Measurements from ENCODE around the gene NCAPD2.
"Not testable (repeated sequence)": the region's sequence is repeated elsewhere in the genome, so short reads cannot be mapped to it uniquely, and the experiment has no call there.

The NCAPD2 gene

DNA sequence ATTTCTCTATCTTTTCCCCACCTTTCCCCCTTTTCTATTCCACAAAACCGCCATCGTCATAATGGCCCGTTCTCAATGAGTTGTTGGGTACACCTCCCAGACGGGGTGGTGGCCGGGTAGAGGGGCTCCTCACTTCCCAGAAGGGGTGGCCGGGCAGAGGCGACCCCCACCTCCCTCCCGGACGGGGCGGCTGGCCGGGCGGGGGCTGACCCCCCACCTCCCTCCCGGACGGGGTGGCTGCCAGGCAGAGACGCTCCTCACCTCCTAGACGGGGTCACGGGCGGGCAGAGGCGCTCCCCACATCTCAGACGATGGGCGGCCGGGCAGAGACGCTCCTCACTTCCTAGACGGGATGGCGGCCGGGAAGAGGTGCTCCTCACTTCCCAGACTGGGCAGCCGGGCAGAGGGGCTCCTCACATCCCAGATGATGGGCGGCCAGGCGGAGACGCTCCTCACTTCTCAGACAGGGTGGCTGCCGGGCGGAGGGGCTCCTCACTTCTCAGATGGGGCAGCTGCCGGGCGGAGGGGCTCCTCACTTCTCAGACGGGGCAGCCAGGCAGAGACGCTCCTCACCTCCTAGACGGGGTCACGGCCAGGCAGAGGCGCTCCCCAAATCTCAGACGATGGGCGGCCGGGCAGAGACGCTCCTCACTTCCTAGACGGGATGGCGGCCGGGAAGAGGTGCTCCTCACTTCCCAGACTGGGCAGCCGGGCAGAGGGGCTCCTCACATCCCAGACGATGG lies 18.5 kb upstream of the NCAPD2 start:
- H3K4me3 ChIP-seq (replicated peaks; ENCODE audit: insufficient read depth, low read length); H3K27me3 ChIP-seq (ENCODE audit: insufficient read depth, poor library complexity, severe bottlenecking); H3K27ac ChIP-seq (replicated peaks); DNase-seq (ENCODE audit: low read depth in 1 of 2, low spot score in 1 of 2): not testable (repeated sequence)

DNA sequence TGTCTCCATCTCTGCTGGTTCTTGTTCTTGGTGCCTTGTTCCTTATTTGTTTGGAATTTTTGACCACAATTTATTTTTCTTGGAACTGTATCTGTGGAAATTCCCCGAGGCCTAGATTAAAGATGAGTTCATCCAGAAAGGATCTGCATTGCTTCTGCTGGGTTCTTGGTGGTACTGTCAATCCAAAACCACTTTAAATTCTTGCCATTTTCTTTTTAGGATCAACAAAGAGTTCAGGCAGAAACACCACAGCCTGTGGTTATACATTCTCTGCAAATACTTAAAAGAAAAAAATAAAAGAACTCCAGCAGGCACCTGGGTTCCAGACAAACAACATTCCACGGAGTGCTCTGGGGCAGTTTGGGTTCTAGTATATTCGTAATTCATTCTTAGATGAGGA lies 17.4 kb upstream of the NCAPD2 start:
- H3K27me3 ChIP-seq (ENCODE audit: insufficient read depth, poor library complexity, severe bottlenecking), result no peaks in the 10 kb centered on the region
- no peak overlapping the region for H3K4me3 ChIP-seq (replicated peaks; ENCODE audit: insufficient read depth, low read length)
- no peak for DNase-seq (ENCODE audit: low read depth in 1 of 2, low spot score in 1 of 2)
- H3K27ac ChIP-seq (replicated peaks), result no peak overlapping the region
- TF ChIP-seq, protein P1, sequence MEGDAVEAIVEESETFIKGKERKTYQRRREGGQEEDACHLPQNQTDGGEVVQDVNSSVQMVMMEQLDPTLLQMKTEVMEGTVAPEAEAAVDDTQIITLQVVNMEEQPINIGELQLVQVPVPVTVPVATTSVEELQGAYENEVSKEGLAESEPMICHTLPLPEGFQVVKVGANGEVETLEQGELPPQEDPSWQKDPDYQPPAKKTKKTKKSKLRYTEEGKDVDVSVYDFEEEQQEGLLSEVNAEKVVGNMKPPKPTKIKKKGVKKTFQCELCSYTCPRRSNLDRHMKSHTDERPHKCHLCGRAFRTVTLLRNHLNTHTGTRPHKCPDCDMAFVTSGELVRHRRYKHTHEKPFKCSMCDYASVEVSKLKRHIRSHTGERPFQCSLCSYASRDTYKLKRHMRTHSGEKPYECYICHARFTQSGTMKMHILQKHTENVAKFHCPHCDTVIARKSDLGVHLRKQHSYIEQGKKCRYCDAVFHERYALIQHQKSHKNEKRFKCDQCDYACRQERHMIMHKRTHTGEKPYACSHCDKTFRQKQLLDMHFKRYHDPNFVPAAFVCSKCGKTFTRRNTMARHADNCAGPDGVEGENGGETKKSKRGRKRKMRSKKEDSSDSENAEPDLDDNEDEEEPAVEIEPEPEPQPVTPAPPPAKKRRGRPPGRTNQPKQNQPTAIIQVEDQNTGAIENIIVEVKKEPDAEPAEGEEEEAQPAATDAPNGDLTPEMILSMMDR (IDR thresholded peaks at IDR 0.05; ENCODE audit: insufficient read depth, low read length), result no peak
- TF ChIP-seq SPI1 (IDR thresholded peaks at IDR 0.05; ENCODE audit: borderline replicate concordance, low read depth) (no peak), POLR2AphosphoS5 (IDR thresholded peaks at IDR 0.05; ENCODE audit: low read depth) (no peak), GABPA (IDR thresholded peaks at IDR 0.05; ENCODE audit: low read depth) (no peak)
- TF ChIP-seq, protein P2, sequence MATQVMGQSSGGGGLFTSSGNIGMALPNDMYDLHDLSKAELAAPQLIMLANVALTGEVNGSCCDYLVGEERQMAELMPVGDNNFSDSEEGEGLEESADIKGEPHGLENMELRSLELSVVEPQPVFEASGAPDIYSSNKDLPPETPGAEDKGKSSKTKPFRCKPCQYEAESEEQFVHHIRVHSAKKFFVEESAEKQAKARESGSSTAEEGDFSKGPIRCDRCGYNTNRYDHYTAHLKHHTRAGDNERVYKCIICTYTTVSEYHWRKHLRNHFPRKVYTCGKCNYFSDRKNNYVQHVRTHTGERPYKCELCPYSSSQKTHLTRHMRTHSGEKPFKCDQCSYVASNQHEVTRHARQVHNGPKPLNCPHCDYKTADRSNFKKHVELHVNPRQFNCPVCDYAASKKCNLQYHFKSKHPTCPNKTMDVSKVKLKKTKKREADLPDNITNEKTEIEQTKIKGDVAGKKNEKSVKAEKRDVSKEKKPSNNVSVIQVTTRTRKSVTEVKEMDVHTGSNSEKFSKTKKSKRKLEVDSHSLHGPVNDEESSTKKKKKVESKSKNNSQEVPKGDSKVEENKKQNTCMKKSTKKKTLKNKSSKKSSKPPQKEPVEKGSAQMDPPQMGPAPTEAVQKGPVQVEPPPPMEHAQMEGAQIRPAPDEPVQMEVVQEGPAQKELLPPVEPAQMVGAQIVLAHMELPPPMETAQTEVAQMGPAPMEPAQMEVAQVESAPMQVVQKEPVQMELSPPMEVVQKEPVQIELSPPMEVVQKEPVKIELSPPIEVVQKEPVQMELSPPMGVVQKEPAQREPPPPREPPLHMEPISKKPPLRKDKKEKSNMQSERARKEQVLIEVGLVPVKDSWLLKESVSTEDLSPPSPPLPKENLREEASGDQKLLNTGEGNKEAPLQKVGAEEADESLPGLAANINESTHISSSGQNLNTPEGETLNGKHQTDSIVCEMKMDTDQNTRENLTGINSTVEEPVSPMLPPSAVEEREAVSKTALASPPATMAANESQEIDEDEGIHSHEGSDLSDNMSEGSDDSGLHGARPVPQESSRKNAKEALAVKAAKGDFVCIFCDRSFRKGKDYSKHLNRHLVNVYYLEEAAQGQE (IDR thresholded peaks at IDR 0.05; ENCODE audit: insufficient replicate concordance, low read depth), result no peak

DNA sequence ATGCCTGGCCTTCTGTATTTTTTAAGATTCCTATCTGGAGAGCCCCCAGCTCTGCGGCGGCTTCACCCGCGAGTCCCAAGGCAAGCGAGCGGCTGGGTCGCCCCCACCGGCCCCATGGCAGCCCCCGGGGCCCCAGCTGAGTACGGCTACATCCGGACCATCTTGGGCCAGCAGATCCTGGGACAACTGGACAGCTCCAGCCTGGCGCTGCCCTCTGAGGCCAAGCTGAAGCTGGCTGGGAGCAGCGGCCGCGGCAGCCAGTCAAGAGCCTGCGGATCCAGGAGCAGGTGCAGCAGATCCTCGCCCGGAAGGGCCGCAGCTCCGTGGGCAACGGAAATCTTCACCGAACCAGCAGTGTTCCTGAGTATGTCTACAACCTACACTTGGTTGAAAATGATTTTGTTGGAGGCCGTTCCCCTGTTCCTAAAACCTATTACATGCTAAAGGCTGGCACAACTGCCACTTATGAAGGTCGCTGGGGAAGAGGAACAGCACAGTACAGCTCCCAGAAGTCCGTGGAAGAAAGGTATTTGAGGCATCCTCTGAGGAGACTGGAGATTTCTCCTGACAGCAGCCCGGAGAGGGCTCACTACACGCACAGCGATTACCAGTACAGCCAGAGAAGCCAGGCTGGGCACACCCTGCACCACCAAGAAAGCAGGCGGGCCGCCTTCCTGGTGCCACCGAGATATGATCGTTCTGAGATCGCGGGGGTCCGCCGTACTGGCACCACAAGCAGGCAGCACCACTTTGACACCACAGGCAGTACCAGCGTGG lies 16.1 kb upstream of the NCAPD2 start:
- H3K4me3 ChIP-seq (replicated peaks; ENCODE audit: insufficient read depth, low read length); DNase-seq (ENCODE audit: low read depth in 1 of 2, low spot score in 1 of 2); H3K27me3 ChIP-seq (ENCODE audit: insufficient read depth, poor library complexity, severe bottlenecking); H3K27ac ChIP-seq (replicated peaks): not testable (repeated sequence)

DNA sequence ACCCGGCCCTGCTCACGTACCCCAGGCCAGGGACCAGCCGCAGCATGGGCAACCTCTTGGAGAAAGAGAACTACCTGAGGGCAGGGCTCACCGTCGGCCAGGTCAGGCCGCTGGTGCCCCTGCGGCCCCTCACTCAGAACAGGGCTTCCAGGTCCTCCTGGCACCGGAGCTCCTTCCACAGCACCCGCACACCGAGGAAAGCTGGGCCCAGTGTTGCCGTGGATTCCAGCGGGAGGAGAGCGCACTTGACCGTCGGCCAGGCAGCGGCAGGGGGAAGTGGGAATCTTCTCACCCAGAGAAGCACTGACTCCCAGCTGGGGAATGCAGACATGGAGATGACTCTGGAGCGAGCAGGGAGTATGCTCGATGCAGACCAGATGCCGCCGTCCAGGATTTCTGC lies 15.5 kb upstream of the NCAPD2 start:
- Histone ChIP-seq H3K4me3 (replicated peaks; ENCODE audit: insufficient read depth, low read length) (no peak overlapping the region), H3K27ac (replicated peaks) (no peak overlapping the region), H3K27me3 (ENCODE audit: insufficient read depth, poor library complexity, severe bottlenecking) (no peaks in the 10 kb centered on the region)
- DNase-seq (ENCODE audit: low read depth in 1 of 2, low spot score in 1 of 2), result no peak
- no peak for TF ChIP-seq GABPA (IDR thresholded peaks at IDR 0.05; ENCODE audit: low read depth)
- no peak for TF ChIP-seq SPI1 (IDR thresholded peaks at IDR 0.05; ENCODE audit: borderline replicate concordance, low read depth)
- TF ChIP-seq, protein P2 (IDR thresholded peaks at IDR 0.05; ENCODE audit: insufficient replicate concordance, low read depth), result no peak
- TF ChIP-seq, protein P1 (IDR thresholded peaks at IDR 0.05; ENCODE audit: insufficient read depth, low read length), result no peak
- no peak for TF ChIP-seq POLR2AphosphoS5 (IDR thresholded peaks at IDR 0.05; ENCODE audit: low read depth)

Data from HL-60 (cell line).